HL-60/S4 treated with phorbol 12-myristate 13-acetate at 8.2 ng/mL for 4 days and 3 days (cell line): ENCODE measurements around the gene YEATS2.

Experiments
- in situ Hi-C: fragments of 300-500 bp; cut with MboI; formaldehyde crosslinking; loops from 2 replicates; pipeline ENCODE4 v1.15.0; 2022; ENCODE audit warnings: low sequenced_read_pairs

Gene YEATS2

GRCh38 chr3:183828538-183828870 lies 130.9 kb downstream of the YEATS2 start:
- in situ Hi-C loops = no loop called here

DNA sequence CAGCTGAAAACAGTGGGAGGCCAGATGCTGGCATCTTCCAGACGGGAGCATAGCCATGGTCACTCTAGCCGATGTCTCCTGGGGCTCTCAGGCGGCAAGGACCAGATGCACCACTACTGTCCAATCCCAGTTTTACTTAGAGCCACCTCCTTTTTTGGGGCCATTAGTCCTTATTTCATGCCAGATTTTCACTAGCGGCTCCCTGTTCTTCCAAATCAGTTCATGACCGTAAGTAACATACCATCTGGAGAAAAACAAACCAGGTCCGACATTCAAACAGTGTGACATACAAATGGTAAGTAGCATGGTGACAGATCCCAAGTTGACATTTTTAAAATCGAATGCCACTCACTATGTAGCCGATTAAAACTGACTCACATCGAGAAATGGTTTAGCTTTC lies 131.9 kb downstream of the YEATS2 start:
- in situ Hi-C loops = no loop called here

DNA sequence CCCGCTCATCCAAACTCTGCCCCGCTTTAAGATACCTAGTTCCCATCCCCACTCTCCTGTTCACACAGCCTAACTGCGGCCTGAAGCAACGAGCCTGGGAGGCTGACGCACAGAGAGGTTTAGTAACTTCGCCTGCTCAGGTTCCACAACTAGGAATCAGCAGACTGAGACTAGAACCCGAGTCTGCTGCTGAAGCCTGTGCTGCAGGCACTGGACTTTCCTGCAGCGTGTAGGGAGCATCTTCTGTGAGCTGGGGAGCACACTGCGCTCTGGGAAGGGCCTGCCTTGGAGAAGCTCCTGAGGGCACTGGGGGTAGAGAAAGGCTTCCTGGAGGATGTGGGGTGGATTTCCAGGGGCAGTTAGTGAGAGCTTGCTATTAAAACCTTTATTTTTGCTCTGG lies 132.6 kb downstream of the YEATS2 start:
- in situ Hi-C loops = no loop called here

GRCh38 chr3:183833516-183833915 lies 135.9 kb downstream of the YEATS2 start:
- in situ Hi-C loops = no loop called here

GRCh38 chr3:183837390-183837789 lies 139.8 kb downstream of the YEATS2 start:
- in situ Hi-C loops = no loop called here

DNA sequence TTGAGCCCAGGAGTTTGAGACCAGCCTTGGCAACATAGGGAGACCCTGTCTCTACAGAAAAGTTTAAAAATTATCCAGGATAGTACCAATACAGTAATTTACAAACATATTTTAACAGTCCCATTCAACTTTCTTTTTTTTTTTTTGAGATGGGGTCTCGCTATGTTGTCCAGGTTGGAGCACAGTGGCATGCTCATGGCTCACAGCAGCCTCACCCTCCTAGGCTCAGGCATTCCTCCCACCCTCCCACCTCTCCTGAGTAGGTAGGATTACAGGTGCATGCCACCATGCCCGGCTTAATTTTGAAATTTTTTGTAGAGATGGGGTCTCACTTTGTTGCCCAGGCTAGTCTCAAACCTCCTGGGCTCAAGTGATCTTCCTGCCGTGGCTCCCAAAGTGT lies 140.3 kb downstream of the YEATS2 start:
- in situ Hi-C loops = no loop called here

GRCh38 chr3:183839751-183840150 lies 142.2 kb downstream of the YEATS2 start:
- in situ Hi-C loops = no loop called here

DNA sequence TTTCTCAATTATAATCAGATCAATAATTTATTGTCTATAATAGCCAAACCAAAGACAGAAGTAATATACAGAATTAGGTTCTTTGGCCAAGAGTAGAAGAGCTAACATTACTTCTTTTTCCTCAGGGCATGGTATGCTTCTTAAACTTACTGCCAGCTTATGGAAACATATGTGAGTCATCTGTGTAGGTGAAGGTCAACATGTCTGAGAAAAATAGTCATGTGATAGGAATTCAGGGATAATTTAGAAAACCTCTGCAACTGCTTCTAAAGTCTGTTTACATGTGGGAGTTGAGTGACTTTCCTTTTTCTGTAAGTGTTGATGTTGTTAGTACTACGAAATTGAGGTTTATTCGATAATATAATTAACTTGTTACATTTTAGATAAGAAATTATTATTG lies 147.0 kb downstream of the YEATS2 start:
- in situ Hi-C loops = no loop called here

DNA sequence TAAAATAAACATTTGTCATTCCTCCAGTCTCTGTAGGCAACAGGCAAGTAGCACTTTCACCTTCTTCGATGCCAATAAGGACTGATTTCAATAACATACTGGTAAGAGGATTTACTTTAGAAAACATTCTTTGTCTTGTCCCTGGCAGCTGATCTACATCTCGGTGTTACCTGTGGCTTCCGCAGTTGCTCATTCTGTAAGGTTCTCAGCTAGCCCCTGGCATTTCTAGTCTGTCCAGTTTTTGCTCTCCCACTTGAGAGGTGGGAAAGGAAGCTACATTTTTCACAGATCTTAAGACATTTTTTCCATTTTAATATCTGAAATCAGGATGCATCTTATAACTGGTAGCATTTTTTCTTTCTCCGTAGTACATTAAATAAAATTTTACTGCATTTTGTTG lies 147.5 kb downstream of the YEATS2 start:
- in situ Hi-C loops = no loop called here

GRCh38 chr3:183845608-183846288 lies 148.2 kb downstream of the YEATS2 start:
- in situ Hi-C loops = no loop called here

GRCh38 chr3:183854318-183855035 lies 156.9 kb downstream of the YEATS2 start:
- in situ Hi-C loops = no loop called here

GRCh38 chr3:183857863-183858262 lies 160.3 kb downstream of the YEATS2 start:
- in situ Hi-C loops = no loop called here
